Renal cortex interstitium (tissue), 15 donors: ENCODE results near the gene OTUD6A. TPM values are rescaled to one million over a fixed set of nuclear protein-coding genes. Genes with fewer than 3 reads are reported as not detected.
A peak's percentile ranks its signal among the peaks of the same experiment; 100 is the strongest.

ENCODE experiments used
- DNase-seq, 11 donors: peaks; one replicate each; pipeline ENCODE4 v3.0.0-alpha.2; 2013; ENCODE audit warnings: low read depth in 9 of 11, low spot score in 4 of 11; ENCODE audit errors: extremely low read depth in 1 of 11
- long read RNA-seq, 16 experiments: transcript quantifications; one replicate each; lab custom pipeline, GENCODE V29; 2026
- polyA plus RNA-seq, 3 donors: library from polyadenylated mRNA; unstranded; fragments of 120-200 nt; gene quantifications; one replicate each; pipeline ENCODE4 v1.2.1, GENCODE V29; 2013; ENCODE audit not compliant: insufficient read length in 3 of 3

OTUD6A gene, protein sequence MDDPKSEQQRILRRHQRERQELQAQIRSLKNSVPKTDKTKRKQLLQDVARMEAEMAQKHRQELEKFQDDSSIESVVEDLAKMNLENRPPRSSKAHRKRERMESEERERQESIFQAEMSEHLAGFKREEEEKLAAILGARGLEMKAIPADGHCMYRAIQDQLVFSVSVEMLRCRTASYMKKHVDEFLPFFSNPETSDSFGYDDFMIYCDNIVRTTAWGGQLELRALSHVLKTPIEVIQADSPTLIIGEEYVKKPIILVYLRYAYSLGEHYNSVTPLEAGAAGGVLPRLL
- polyA plus RNA-seq, result not detected
- long read RNA-seq, donor 1, result 0 reads
- long read RNA-seq, donor 2, result 0 reads
- long read RNA-seq, donor 3, result 0 reads
- long read RNA-seq, donor 4, result 0 reads
- long read RNA-seq, donor 5, result 0 reads
- long read RNA-seq, donor 6, result 0 reads
- long read RNA-seq, donor 7, result 0 reads
- long read RNA-seq, donor 8, result 0 reads
- long read RNA-seq, donor 9, result 0 reads
- long read RNA-seq, donor 10, partial matches to known transcripts, result 0 of 1 reads
- long read RNA-seq, donor 10, other reads (novel, unspliced or antisense), result 0 of 1 reads
- long read RNA-seq, donor 11, result 0 reads
- long read RNA-seq, donor 12, result 0 reads
- long read RNA-seq, donor 13, result 0 reads
- long read RNA-seq, donor 14, result 0 reads
- long read RNA-seq, donor 15, result 0 reads
- long read RNA-seq, donor 16, result 0 reads

GRCh38 chrX:70062076-70062475 is at the start of gene OTUD6A:
Gene OTUD6A, plus strand, starts transcription at chrX:70062457. Its CDS starts 68 bp downstream, at chrX:70062525.
- DNase-seq, result no peak

GRCh38 chrX:70012756-70013155 is 49.5 kb upstream of the OTUD6A start:
- no peak for DNase-seq

DNA sequence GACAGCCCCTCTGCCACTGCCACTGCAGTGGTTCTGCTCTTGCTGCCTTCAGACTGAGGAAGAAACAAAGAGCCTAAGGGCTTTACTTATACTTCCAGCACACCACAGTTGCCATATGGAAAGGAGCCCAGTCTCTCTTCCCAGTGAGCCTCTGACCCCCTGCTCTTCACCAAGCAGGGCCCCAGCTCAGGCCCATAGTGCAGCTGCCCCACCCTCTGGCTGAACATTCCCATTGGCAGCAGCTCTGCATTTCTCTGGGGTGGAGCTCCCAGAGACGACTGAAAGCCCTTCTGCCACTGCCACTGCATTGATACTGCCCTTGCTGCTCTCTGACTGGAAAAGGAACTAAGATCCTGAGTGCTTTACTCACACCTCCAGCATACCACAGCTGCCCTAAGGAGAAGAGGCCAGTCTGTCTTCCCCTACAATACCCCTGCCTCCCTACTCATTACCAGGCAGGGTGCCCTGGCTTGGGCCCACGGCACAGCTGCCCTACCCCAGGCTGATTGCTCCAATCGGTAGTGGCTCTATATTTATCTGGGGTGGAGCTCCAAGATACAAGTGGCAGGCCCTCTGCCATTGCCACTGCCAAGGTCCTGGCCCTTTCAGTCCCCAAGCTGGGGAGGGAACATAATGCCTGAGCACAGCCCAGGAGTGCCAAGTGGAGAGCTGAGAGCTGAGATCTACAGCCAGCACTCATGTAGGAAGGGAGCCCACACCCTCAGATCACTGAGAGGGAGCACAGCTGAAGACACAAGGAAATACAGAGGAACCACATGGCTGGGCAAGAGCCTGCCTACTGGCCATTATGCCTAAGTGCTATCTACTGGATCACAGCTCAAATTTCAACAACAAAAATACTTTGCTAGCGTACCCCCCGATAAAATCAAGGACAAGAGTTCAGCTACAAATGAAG is 48.5 kb upstream of the OTUD6A start:
- no peak for DNase-seq

DNA sequence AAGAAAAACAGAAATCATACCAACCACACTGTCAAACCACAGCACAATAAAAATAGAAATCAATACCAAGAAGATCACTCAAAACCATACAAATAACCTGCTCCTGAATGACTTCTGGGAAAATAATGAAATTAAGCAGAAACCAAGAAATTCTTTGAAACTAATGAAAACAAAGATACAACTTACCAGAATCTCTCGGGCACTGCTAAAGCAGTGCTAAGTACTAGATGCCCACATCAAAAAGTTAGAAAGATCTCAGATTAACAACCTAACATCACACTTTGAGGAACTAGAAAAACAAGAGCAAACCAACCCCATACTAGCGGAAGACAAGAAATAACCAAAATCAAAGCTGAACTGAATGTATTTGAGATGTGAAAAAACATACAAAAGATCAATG is 45.7 kb upstream of the OTUD6A start:
- DNase-seq, result no peak

DNA sequence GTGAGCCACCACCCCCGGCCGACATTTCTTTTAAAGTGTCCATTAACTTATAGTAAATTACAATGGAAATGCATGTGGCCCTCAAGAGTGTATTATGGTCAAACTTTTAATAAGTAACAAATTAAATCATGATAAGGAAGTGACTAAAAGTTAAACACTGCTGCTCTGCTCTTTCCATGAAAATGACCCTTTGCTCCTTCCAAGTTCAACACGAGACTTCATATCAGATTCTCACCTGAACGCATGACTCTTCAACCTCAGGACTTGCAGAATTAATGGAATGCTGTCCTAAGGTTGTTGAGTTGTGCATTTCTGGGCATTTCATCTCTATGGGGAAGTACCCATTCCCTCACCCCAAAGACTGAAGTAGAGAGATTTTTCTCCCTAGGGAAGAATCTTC is 39.6 kb upstream of the OTUD6A start:
- DNase-seq, result no peak

DNA sequence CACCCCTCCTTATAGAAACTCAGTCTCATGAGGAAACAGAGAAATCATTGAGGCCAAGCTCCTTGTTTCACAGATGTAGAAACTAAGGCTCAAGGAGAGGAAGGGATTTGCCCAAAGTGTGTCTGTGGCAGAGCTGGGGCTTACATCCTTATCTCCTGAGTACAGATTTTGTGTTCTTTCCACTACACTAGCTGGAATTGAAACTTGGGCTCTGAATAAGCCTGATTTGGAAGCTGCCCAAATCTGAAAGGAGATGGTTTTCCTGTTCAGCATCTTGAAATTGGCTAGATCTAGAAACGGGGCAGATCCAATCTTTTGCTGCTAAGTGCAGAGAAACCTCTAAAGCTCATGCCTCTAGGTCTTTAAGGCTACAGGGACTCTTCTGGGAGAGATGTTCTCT is 36.8 kb upstream of the OTUD6A start:
- DNase-seq, result no peak

GRCh38 chrX:70026112-70026850 is 36.0 kb upstream of the OTUD6A start:
- DNase-seq, result no peak

DNA sequence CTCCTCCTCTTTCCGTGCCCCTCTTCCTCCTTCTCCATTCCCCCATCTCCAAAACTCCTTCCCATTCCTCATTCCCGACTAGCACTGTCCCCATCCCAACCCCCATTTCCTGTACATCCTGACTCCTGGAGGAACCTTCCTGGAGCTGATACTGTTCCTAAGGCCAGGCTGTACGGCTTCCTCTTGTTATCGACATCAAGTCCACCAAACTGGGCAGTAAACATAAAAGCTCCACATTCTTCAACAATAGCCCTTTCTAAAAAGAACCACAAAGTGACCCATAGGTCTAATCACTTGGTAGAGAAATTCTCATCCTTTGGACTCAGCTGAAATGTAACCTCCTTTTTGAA is 35.4 kb upstream of the OTUD6A start:
- no peak for DNase-seq

- no peak for DNase-seq
Observed at GRCh38 chrX:70029863-70030262, 32.4 kb upstream of the OTUD6A start.

- DNase-seq, result peak in 8 of 11 donors; percentile 3 to 31 (median 17)
Observed at GRCh38 chrX:70030301-70030767, 31.9 kb upstream of the OTUD6A start.

- no peak for DNase-seq
Observed at GRCh38 chrX:70032792-70033191, 29.5 kb upstream of the OTUD6A start.

- peak in 3 of 11 donors; percentile 5 to 9 (median 5) for DNase-seq
Observed at GRCh38 chrX:70033348-70034051, 28.8 kb upstream of the OTUD6A start.

DNA sequence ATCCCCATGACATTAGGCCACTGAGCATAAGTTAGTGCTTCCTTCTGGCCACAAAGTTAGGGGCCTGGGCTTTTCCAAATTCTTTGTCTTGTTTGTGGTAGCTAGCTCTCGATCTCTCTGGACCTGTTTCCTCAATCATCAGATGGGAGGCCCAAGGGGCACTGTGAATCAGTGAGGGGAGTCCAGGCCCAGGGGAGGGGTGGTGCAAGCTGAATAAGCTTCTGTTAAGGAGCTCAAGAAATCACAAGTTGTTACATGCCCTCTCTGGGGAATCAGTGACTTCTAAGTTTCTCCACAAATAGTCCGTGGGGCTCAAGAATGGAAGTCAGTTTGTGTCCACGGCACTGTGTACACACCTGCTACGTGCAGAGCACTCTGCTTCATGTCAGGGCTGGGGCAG is 27.6 kb upstream of the OTUD6A start:
- DNase-seq, result no peak

DNA sequence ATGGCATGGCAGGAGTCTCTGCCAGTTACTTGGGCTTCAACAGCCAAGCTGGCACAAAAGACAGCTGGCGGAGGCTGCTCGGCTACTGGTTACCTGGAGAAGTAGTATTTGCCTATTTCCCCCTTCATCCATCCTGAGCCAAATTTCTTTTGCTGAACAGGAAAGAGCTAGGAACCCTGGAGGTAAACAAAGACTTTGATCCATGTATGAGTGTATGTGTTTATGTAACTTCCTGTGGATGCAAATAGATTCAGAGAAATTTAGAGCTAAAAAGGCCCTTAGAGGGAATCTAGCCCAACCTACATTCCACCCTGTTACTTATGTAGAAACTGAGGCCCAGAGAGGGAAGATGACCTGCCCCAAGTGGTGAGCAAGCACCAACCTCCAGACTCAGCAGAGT is 23.7 kb upstream of the OTUD6A start:
- DNase-seq, result no peak

- DNase-seq, result no peak
Observed at GRCh38 chrX:70038951-70039350, 23.3 kb upstream of the OTUD6A start.

DNA sequence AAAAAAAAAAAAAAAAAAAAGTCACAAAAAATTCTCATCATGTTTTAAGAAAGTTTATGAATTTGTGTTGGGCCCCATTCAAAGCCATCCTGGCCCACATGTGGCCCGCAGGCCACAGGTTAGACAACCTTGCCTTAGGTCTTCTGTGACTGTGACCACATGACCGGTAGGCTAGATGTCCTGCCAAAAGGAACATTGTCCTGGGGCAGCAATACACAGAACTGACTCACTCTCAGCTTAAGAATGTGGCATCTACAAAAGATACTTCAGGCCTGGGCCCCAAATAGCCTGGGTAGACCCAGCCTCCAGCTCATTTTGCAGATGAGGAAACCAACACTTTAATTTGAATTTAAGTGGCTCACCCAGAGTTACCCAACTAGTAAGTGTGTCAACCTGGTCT is 22.5 kb upstream of the OTUD6A start:
- no peak for DNase-seq

DNA sequence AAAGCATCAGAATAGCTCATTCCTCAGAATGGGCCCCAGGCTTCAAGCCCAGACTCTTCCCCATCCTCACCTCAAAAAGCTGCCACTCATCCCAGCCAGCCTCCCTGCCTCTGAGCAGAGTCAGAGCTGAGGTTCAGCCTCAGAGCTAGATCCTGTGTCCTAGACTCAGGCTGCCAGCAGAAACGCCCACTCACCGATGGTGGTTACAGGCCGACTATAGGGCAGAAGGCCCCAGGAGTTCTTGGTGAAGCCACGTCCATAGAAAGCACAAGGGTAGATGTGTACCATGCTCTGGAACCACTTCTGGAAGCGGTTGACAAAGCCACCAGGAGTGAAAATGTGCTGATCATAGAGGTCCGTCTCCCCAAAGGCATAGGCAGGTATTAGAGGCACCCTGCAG is 20.3 kb upstream of the OTUD6A start:
- DNase-seq, result no peak
